HEK293 (cell line): ENCODE measurements around the gene MCHR1.

ENCODE experiments used
- CTCF ChIP-seq: fragments of 450-650 bp; formaldehyde crosslinking; IDR thresholded peaks from 2 replicates; pipeline ENCODE4 v1.5.1; 2016; ENCODE audit warnings: missing biosample characterization, missing genetic modification characterization
- MZF1 ChIP-seq: fragments of 450-650 bp; formaldehyde crosslinking; IDR thresholded peaks from 2 replicates; pipeline ENCODE4 v1.5.1; 2017; ENCODE audit warnings: missing biosample characterization, missing genetic modification characterization, borderline replicate concordance
- RBAK ChIP-seq: fragments of 450-650 bp; formaldehyde crosslinking; IDR thresholded peaks from 2 replicates; pipeline ENCODE4 v1.5.1; 2016; ENCODE audit warnings: missing biosample characterization, missing genetic modification characterization
- REST ChIP-seq: fragments of 450-650 bp; formaldehyde crosslinking; IDR thresholded peaks from 2 replicates; pipeline ENCODE4 v1.5.1; 2016; ENCODE audit warnings: missing biosample characterization, missing genetic modification characterization
- TSHZ1 ChIP-seq: fragments of 450-650 bp; formaldehyde crosslinking; IDR thresholded peaks from 2 replicates; pipeline ENCODE4 v1.5.1; 2016; ENCODE audit warnings: missing biosample characterization, missing genetic modification characterization, borderline replicate concordance
- ZBTB44 ChIP-seq: fragments of 450-650 bp; IDR thresholded peaks from 2 replicates; pipeline ENCODE4 v1.5.1; 2018; ENCODE audit warnings: missing biosample characterization, mild to moderate bottlenecking, missing genetic modification characterization
- ZBTB48 ChIP-seq: fragments of 450-650 bp; formaldehyde crosslinking; IDR thresholded peaks from 2 replicates; pipeline ENCODE4 v1.5.1; 2016; ENCODE audit warnings: missing biosample characterization, missing genetic modification characterization
- ZBTB8A ChIP-seq: fragments of 450-650 bp; formaldehyde crosslinking; IDR thresholded peaks from 2 replicates; pipeline ENCODE4 v1.5.1; 2016; ENCODE audit warnings: missing biosample characterization, missing genetic modification characterization
- ZFHX2 ChIP-seq: fragments of 450-650 bp; formaldehyde crosslinking; conservative IDR thresholded peaks from 2 replicates; pipeline ENCODE4 v1.5.1; 2016; ENCODE audit warnings: missing biosample characterization, missing genetic modification characterization
- ZFP41 ChIP-seq: fragments of 450-650 bp; formaldehyde crosslinking; IDR thresholded peaks from 2 replicates; pipeline ENCODE4 v1.5.1; 2016; ENCODE audit warnings: missing biosample characterization, missing genetic modification characterization, borderline replicate concordance
- ZNF112 ChIP-seq: fragments of 450-650 bp; formaldehyde crosslinking; IDR thresholded peaks from 2 replicates; pipeline ENCODE4 v1.5.0; 2017; ENCODE audit warnings: missing biosample characterization, missing genetic modification characterization
- ZNF548 ChIP-seq: fragments of 450-650 bp; formaldehyde crosslinking; IDR thresholded peaks from 2 replicates; pipeline ENCODE4 v1.5.1; 2016; ENCODE audit warnings: missing biosample characterization, missing genetic modification characterization
- ZNF580 ChIP-seq: fragments of 450-650 bp; formaldehyde crosslinking; IDR thresholded peaks from 2 replicates; pipeline ENCODE4 v1.5.1; 2016; ENCODE audit warnings: missing biosample characterization, missing genetic modification characterization
- ZNF645 ChIP-seq: fragments of 450-650 bp; formaldehyde crosslinking; IDR thresholded peaks from 2 replicates; pipeline ENCODE4; 2016; ENCODE audit warnings: missing biosample characterization, missing genetic modification characterization

GRCh38 chr22:40703174-40703573, 23.9 kb downstream of the MCHR1 start:
- TF ChIP-seq TSHZ1 (no peak), CTCF (no peak), RBAK (no peak), REST (tag by site-specific recombination) (no peak), ZBTB44 (tag by site-specific recombination) (no peak), MZF1 (no peak), ZNF580 (tag by site-specific recombination) (no peak), ZNF112 (tag by site-specific recombination) (no peak), ZFP41 (tag by site-specific recombination) (no peak), ZBTB48 (tag by site-specific recombination) (no peak), ZFHX2 (tag by site-specific recombination) (no peak), ZNF548 (tag by site-specific recombination) (no peak), ZBTB8A (tag by site-specific recombination) (no peak), ZNF645 (tag by site-specific recombination) (no peak)
